Measurements from ENCODE around the gene SVOP.
"Not testable (repeated sequence)": the region's sequence is repeated elsewhere in the genome, so short reads cannot be mapped to it uniquely, and the experiment has no call there.

SVOP gene

DNA sequence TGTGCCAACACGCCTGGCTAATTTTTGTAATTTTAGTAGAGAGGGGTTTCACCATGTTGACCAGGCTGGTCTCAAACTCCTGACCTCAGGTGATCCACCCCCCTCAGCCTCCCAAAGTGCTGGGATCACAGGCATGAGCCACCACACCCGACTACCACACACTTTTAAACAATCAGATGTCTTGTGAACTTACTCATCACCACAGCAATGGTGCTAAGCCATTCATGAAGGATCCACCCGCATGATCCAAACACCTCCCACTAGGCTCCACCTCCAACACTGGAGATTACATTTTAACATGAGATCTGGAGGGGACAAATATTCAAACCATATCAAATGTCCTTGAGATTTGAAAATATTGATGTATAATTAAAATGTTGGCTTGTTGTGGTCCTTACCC lies 7.8 kb upstream of the SVOP start:
- not testable (repeated sequence) for DNase-seq

DNA sequence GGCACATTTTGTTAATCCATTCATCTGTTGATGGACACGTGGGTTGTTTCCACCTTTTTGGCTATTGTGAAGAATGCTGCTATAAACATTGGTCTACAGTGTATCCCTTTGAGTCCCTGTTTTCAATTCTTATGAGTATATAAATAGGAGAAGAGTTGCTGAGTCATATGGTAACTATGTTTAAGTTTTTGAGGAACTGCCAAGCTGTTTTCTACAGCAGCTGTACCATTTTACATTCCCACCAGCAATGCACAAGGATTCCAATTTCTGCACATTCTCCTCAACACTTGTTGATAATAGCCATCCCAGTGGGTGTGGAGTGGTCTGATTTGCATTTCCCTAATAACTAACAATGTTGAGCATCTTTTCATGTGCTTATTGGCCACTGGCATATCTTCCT lies 6.9 kb upstream of the SVOP start:
- no peak for DNase-seq

DNA sequence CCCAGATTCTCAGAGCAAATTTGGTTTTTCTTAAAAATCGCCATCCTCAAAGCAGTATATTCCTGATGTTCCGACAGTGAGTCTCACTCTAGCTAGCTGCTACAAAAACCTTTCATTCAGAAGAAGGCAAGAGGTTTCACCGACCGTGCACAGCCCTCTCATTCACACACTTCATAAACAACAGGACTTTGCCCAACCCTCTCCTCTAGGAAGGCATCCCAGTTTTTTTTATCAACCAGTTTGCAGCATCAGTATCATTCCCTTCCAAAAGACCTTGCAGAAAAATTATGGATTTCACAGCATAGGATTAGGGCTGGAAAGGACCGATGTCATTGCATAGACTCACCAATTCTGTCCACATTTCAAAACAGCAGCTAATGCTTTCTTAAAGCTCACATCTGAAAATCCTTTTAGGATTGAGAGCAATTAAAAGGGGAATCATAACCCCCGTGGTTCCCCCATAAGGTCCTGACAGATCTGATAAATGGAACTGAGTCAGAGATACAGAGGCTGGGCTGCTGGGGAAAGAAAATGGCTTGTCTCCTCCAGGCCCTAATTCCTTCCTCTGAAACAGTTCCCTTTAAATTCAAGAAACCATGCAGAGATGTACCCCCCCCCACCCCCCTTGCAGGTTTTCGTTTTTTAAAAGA lies 597 bp downstream of the SVOP start:
- no peak for DNase-seq

DNA sequence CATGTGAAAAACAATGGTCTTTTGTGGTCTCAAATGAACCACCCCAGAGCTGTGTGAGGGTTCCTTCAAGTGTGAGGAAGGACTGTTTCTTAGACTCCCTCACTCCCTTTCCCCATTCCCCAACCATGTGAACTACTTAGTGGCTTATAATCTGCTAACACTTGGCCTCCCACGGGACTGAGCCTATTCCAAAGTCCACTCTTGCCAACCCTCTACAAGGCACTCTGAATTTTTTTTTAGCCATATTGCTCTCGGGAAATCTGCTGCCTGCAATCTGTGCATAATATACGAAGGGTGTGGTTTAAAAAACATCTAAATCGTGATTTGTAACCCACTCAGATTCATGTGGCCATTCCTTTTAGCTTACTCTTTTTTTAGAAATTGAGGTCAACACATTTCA lies 2.6 kb downstream of the SVOP start:
- DNase-seq, result no peak

DNA sequence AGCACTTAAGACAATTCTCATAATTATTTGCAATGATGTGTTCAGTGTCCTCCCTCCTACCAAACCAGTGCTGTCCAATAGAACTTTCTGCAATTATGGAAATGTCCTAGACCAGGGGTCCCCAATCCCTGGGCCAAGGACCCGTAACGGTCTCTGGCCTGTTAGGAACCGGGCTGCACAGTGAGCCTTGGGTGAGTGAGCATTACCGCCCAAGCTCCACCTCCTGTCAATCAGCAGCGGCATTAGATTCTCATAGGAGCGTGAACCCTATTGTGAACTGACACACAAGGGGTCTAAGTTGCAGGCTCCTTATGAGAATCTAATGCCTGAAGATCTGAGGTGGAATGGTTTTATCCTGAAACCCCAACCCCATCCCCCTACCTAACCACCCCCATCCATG lies 3.9 kb downstream of the SVOP start:
- DNase-seq, result no peak

DNA sequence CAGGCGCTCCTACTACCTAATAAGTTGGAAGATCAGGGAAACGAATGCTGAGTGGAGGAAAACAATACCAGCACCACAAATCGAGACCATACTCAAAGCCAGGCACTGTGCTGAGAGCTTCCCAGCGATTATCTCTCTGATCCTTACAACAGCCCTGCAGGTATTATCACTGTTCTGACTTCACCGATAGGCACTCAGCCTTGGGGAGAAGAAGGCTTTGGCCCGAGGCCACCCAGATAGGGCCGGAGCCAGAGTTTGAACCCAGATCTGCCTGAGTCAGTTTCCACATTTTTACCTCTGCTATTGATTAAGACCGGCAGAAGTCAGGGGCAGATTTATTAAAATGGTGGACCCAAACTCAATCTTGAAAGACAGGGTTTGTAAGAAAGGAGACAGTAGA lies 4.9 kb downstream of the SVOP start:
- no peak for DNase-seq

DNA sequence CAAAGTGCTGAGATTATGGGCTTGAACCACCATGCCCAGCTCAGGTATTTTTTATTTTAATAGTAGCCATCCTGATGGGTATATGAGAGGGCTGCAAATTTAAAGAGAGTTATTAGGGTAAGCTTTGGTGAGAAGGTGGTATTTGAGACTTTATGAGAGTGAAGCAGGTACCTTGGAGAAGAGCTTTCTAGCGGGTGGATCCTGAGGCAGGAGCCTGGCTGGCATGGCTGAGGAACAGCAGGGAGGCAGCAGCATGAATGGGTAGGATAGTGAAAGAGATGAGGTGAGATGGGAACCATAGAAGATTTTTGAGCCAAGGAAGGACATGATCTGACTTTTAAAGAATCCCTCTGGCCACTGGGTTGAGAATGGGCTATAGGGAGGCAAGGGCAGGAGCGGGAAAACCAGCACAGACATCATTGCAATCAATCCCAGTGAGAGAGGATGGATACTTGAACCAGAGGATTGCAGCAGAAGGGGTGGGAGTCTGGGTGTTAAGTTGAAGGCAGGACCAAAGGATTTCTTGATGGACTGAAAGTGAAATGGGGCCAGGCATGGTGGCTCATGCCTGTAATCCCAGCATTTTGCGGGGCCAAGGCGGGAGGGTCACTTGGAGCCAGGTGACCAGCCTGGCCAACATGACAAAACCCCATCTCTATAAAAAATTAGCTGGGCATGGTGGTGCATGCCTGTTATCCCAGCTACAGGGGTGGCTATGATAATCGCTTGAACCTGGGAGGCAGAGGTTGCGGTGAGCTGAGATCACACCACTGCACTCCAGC lies 5.7 kb downstream of the SVOP start:
- no peak for DNase-seq

DNA sequence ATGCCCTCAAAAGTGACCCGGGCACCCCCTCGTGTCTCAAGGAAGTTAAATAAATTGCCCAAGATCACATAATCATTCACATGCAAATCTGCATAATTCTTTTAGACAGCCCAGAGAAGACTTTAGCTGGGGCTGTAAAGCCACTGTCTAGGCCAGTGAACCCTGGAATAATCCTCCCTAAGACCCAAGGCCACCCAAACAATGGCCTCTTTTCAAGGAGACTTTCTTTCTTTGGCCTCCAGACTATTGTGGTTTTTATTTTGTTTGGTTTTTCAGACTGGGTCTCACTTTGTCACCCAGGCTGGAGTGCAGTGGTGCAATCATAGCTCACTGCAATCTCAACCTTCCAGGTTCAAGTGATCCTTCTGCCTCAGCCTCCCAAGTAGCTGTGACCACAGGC lies 10.6 kb downstream of the SVOP start:
- DNase-seq, result no peak

DNA sequence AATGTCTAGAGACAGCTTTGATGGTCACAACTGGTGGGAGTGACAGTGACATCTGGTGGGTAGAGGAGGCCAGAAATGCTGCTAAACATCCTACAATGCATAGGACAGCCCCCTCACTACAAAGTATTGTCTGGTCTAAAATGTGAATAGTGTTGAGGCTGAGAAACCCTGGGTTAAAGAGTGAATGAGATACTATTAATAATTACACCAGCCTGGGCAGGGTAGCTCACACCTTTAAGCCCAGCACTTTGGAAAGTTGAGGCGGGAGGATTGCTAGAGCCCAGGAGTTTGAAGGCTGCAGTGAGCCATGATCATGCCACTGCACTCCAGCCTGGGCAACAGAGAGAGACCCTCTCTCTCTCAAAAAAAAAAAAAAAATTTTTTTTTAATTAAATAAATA lies 11.1 kb downstream of the SVOP start:
- DNase-seq, result no peak

DNA sequence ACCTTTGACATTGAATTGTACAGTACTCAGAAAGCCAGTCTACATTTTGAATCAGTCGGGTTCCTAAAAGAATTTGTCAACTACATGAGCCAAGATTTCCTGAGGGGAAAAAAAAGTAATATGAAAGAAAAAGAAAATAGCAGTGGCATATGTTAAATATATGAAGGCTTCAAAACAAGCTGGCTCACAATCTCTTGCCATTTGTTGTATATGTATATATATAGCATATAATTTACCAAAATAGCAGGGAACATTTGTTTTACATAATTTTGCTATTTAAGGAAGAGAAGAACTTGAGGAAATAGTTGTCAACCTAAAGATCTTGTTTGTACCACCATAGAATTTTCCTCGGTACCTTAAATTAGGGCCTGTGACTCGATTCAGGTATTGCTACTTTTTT lies 16.9 kb downstream of the SVOP start:
- no peak for DNase-seq

DNA sequence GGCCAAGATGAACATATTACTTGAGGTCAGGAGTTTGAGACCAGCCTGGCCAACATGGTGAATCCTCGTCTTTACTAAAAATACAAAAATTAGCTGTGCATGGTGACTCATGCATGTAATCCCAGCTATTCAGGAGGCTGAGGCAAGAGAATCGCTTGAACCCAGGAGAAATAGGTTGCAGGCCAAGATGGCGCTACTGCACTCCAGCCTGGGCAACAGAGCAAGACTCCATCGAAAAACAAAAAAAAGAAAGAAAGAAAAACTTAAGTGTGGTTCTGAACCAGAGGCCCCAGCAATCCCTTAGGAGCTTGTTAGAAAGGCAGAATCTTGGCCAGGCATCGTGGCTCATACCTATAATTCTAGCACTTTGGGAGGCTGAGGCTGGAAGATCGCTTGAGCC lies 24.5 kb downstream of the SVOP start:
- no peak for DNase-seq

DNA sequence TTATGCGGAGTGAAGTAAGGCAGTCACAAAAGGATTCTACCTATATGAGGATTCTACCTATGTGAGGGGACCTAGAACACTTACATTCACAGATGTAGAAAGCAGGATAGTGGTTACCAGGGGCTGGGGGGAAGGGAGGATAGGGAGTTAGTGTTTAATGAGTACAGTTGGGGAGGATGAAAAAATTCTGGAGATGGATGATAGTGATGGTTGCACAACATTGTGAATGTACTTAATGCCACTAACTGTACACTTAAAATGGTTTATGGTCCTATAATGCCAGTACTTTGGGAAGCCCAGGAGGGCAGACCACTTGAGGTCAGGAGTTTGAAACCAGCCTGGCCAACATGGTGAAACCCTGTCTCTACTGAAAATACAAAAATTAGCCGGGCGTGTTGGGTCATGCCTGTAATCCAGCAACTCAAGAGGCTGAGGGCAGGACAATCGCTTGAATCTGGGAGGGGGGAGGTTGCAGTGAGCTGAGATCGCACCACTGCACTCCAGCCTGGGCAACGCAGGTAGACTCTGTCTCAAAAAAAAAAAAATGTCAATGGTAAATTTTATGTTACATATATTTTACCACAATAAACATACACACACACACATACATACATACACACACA lies 25.4 kb downstream of the SVOP start:
- no peak for DNase-seq

DNA sequence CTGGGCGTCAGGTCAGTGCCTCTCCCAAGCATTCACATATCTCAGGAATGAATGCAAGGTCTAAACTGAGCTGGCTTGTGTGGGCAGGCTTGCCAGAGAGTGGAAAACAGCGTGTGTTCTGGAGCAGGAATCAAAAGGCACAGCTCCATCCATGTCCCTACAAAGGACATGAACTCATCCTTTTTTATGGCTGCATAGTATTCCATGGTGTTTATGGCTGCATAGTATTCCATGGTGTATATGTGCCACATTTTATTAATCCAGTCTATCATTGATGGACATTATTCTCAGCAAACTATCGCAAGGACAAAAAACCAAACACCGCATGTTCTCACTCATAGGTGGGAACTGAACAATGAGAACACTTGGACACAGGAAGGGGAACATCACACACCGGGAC lies 30.8 kb downstream of the SVOP start:
- not testable (repeated sequence) for DNase-seq

DNA sequence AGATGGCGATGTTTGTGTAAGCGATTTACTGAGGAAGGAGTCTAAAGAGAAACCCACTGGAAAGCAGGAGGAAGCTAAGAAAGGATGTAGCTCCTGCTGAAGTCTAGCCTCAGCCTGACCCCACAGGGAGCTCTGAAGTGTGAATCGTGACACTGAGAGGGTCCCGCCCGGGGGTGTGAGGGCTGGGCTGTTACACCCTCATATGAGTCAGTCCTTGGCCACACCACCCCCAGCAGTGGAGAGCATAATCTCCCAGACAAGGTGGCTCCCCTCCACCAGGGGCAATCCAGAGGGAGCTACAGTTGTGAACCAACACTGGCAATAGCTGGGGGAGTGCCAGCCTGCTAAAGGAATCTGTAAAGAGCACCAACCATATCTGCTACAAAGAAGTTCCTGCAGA lies 31.5 kb downstream of the SVOP start:
- DNase-seq, result no peak

DNA sequence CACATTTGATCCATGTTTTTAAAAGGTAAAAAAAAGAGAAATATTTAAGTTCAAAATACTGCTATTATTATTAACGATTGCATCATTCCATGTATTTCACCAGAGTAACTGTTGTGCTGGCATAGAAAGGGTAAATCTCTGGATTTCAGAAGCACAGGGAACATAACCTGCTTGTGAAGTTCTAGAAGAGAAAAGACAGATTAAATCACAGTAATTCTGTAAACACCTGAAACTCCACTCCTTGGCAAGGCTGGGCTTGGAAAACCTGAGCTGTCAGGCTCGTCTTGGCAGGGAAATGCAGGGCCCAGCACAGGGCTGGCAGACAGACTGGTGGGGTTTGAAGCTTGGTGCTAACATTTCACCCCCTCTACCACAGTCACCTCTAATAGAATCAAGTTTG lies 35.1 kb downstream of the SVOP start:
- DNase-seq, result no peak

DNA sequence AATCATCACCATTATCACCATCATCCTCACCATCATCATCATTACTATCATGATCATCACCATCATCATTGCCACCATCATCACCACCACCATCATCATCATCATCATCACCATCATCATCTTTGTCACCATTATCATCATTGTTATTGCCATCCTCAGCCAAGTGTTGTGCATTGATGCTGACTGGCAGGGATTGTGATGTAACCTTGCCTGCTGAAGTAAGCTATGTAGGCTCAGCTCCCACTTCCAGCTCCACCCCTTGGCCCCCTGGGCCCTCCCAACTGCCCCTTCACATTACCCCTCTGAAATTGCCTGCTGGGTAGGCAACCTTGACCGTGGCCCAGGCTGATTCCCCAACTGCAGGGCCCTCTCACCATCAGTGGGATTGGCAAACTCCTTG lies 37.6 kb downstream of the SVOP start:
- no peak for DNase-seq

DNA sequence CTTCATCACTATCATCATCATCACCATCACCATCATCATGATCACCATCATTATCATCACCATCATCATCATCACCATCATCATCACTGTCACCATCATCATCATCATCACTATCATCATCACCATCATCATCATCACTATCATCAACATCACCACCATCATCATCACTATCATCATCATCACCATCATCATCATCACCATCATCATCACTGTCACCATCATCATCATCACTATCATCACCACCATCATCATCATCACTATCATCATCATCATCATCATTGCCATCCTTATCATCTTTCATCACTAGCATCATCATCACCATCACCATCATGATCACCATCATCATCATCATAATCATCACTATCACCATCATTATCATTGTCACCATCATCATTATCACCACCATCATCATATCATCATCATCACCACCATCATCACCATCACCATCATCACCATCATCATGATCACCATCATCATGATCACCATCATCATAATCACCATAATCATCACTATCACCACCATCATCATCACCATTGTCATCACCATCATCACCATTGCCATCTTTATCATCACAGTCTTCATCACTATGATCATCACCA lies 38.1 kb downstream of the SVOP start:
- DNase-seq, result no peak

DNA sequence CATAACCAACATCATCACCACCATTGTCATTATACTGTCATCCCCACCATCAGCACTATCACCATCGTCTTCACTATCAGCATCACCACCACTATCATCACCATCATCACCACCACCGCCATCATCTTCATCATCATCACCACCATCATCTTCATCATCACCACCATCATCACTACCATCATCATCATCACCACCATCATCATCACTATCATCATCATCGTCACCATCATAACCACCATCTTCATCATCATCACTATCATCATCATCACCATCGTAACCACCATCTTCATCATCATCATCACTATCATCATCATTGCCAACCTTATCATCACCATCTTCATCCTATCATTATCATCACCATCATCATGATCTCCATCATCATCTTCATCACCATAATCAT lies 39.0 kb downstream of the SVOP start:
- DNase-seq, result no peak

DNA sequence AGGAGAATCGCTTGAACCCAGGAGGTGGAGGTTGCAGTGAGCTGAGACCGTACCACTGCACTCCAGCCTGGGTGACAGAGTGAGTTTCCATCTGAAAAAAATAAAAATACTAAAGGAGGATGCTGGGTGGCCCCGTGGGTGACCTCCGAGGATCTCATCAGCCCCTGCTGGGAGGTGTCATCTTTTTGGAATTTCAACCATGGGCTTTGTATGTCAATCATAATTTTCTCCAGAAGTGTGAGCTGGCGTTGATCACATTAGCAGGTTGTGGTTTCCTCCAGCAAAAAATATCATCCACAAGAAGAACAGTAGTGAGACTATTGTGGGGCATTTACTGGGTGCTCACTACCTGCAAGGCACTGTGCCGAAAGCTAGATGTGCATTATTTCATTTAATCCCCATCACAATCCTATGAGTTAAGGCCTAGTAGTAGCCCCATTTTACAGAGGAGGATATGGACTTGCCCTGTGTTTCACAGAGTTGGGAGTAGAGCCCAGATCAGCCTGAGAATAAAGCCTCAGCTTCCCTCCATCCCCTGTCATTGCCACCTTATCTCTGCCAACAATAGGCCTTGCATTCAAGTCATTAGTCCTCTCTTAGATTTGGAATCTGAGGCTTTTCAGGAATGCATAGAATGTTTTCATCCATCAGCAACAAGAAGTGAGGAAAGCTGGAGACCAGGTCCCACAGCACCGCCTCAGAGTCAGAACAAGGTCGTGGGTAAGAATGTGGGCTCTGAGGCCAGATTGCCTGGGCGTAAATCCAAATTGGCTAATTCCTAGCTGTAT lies 39.8 kb downstream of the SVOP start:
- no peak for DNase-seq

DNA sequence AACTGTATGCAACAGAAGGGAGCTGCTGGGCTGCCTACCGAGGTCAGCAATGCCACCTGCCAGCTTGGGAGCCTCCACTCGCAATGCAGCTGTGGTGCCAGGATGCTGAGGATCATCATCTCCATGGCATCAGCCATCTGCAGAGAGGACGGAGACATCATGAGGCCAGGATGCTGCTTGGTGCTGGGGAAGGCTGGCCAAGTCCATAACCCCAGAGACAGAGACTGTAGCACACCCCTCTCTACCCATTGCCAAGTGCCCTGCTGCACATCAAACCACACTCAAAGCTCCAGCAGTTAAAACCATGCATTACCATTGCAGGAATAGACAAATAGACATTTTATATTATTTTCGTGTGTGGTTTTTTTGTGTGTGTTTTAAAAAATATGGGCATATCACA lies 43.5 kb downstream of the SVOP start:
- no peak for DNase-seq

DNA sequence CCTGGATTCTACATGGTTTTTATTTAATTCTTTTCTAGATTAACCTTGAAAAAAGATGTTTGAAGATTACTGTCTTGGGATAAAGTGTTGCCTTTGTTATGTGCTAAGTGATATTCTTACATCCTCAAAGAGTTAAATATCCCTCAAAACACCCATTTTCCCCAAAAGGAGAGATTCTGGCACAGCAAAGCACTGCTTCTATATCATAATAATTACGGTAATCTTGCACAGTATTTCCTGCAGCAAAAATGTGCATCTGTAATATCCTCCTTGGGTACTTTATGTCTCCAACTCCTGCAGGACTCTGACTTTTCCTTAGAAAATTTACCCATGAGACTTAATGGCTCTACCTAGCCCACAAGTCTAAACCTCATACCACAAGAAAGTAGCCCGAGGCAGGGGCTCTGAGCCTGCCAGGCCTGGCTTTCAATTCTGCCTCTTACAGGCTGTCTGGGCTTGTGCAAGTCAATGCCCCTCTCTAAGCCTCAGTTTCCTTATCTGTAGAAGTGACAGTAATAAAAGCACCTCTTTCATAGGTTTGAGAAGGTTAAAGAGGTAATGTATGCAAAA lies 45.8 kb downstream of the SVOP start:
- DNase-seq, result no peak

DNA sequence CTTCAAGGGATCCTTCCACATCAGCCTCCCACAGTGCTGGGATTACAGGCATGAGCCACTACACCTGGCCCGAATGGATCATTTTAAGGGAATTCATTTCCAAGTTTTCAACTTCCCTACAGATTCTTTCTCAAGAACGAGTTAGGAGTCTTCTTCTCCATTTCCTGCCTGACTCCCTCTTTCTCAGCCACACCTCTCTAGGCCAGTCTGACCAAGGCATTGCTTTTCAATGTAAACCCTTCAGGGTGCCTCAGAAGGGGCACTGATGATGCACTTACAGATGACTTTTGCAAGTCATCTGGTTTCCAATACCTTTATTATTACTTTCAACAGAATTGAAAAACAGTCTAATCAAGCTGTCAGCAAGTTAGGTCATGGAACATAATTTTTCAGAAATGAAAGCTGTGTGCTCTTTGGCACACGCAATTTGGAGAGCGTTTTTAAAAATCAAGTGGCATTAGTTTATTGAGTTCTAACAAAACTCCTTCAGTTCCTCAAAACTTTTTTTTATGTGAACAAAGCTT lies 47.2 kb downstream of the SVOP start:
- DNase-seq, result no peak

DNA sequence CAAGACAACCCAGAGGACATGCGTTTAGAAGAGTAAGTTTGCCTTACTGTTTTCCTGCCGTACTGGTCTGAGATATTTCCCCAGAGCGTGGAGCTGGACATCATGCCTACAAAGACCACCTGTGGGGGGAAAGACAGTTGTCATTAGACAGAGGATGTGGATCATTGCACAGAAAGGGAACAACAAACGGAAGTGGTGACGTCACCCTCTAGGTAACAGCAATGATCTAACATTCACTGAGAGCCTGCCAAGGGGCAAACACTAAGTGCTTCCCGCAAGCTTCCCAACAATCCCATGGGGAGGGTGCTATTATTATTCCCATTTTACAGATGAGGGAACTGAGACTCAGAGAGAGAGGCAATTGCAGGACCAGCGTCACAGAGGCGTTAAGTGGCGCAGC lies 48.5 kb downstream of the SVOP start:
- DNase-seq, result no peak

Measured in T-helper 9 cell (primary cell).